Osteocyte (in vitro differentiated cells): Measurements from ENCODE around the gene JKAMP. TPM values are rescaled to one million over a fixed set of nuclear protein-coding genes. Genes with fewer than 3 reads are reported as not detected.
"Not testable (repeated sequence)": the region's sequence is repeated elsewhere in the genome, so short reads cannot be mapped to it uniquely, and the experiment has no call there.

Experiments
- DNase-seq: peaks from one replicate; pipeline ENCODE4 v3.0.0; 2021; ENCODE audit warnings: mixed read lengths; ENCODE audit not compliant: unreplicated experiment; ENCODE audit errors: extremely low spot score
- H3K27ac Mint-ChIP-seq: one replicate; pipeline ENCODE4 v1.8.0; 2021; ENCODE audit warnings: mild to moderate bottlenecking, mixed read lengths; ENCODE audit not compliant: unreplicated experiment
- H3K27me3 Mint-ChIP-seq: one replicate; pipeline ENCODE4 v1.8.0; 2021; ENCODE audit warnings: mixed read lengths; ENCODE audit not compliant: unreplicated experiment
- H3K36me3 Mint-ChIP-seq: one replicate; pipeline ENCODE4 v1.8.0; 2021; ENCODE audit warnings: mixed read lengths; ENCODE audit not compliant: unreplicated experiment
- H3K4me1 Mint-ChIP-seq: one replicate; pipeline ENCODE4 v1.8.0; 2021; ENCODE audit warnings: mixed read lengths; ENCODE audit not compliant: unreplicated experiment
- H3K4me3 Mint-ChIP-seq: one replicate; pipeline ENCODE4 v1.8.0; 2021; ENCODE audit warnings: mild to moderate bottlenecking, moderate library complexity, mixed read lengths; ENCODE audit not compliant: unreplicated experiment
- H3K9me3 Mint-ChIP-seq: one replicate; pipeline ENCODE4 v1.8.0; 2021; ENCODE audit warnings: mixed read lengths; ENCODE audit not compliant: unreplicated experiment
- CTCF ChIP-seq: fragments of 200-600 bp; sonication (generic); IDR thresholded peaks from 2 replicates; pipeline ENCODE4 v1.5.0; 2021; ENCODE audit warnings: antibody characterized with exemption, mild to moderate bottlenecking, moderate library complexity
- total RNA-seq: library from RNA; stranded (reverse); gene quantifications from 2 replicates; pipeline ENCODE4 v1.2.1, GENCODE V29; 2021

JKAMP gene
- total RNA-seq, 1 donor from 2014 or later, result 47.6 TPM

GRCh38 chr14:59439256-59439965, 44.9 kb upstream of the JKAMP start:
- Mint-ChIP-seq H3K36me3 (no peaks in the 10 kb centered on the region), H3K27me3 (no peaks in the 10 kb centered on the region), H3K4me1 (peaks cover 31% of the 10 kb centered on the region), H3K27ac (peak overlapping the region; percentile 54), H3K4me3 (no peak overlapping the region), H3K9me3 (peaks cover 5% of the 10 kb centered on the region)
- no peak for DNase-seq
- no peak for TF ChIP-seq CTCF

DNA sequence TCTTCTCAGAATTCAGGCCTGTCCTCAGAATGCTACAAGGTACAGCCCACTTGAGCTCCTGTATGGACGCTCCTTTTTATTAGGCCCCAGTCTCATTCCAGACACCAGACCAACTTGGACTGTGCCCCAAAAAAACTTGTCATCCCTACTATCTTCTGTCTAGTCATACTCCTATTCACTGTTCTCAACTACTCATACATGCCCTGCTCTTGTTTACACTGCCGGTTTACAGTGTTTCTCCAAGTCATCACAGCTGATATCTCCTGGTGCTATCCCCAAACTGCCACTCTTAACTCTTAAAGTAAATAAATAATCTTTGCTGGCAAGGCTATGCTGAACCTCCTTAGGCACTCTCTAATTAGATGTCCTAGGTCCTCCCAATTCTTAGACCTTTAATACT, 35.6 kb upstream of the JKAMP start:
- not testable (repeated sequence) for DNase-seq

GRCh38 chr14:59450716-59451115, 33.6 kb upstream of the JKAMP start:
- H3K4me1 Mint-ChIP-seq, result peaks cover 11% of the 10 kb centered on the region
- H3K27ac Mint-ChIP-seq, result no peak overlapping the region
- no peak overlapping the region for H3K4me3 Mint-ChIP-seq

More for the DNA sequence above, 35.6 kb upstream of the JKAMP start:
- H3K4me3 Mint-ChIP-seq, H3K36me3 Mint-ChIP-seq, H3K27ac Mint-ChIP-seq, H3K27me3 Mint-ChIP-seq, H3K4me1 Mint-ChIP-seq, H3K9me3 Mint-ChIP-seq: not testable (repeated sequence)

DNA sequence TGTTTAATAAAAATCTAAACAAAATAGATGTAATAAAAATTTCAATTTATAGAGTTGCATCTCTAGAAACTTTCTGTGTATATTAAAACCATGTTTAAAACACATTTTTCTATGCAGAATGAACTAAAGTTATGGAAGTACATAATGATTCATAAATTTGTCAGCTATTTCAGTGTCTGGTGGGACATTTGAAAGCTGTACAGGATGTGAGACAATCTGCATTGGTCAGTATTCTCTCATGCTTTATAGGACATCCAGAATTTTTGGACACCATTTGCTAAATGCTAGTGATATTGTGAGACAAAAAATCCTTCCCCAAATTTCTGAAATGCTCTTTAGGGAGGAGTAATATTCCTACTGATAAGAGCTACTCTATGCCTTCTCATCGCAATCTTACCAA, 32.5 kb upstream of the JKAMP start:
- Mint-ChIP-seq H3K27me3 (no peaks in the 10 kb centered on the region), H3K36me3 (peaks cover 17% of the 10 kb centered on the region), H3K9me3 (no peaks in the 10 kb centered on the region), H3K27ac (no peak overlapping the region), H3K4me3 (no peak overlapping the region), H3K4me1 (peaks cover 11% of the 10 kb centered on the region)
- DNase-seq, result no peak
- TF ChIP-seq CTCF, result no peak

More at GRCh38 chr14:59450716-59451115, 33.6 kb upstream of the JKAMP start:
- no peak for DNase-seq
- Mint-ChIP-seq H3K27me3 (no peaks in the 10 kb centered on the region), H3K36me3 (peaks cover 10% of the 10 kb centered on the region), H3K9me3 (no peaks in the 10 kb centered on the region)
- TF ChIP-seq CTCF, result no peak

- DNase-seq, result no peak
- no peaks in the 10 kb centered on the region for H3K27me3 Mint-ChIP-seq
- no peak overlapping the region for H3K4me3 Mint-ChIP-seq
- H3K36me3 Mint-ChIP-seq, result peaks cover 37% of the 10 kb centered on the region
- peaks cover 11% of the 10 kb centered on the region for H3K4me1 Mint-ChIP-seq
- H3K27ac Mint-ChIP-seq, result peak overlapping the region; percentile 45
- no peak for TF ChIP-seq CTCF
- peaks cover 10% of the 10 kb centered on the region for H3K9me3 Mint-ChIP-seq
Observed at GRCh38 chr14:59454139-59454538, 30.2 kb upstream of the JKAMP start.
